GM18520 (cell line): ENCODE measurements around the gene CHRM1.
"Not testable (repeated sequence)": the region's sequence is repeated elsewhere in the genome, so short reads cannot be mapped to it uniquely, and the experiment has no call there.

Experiments used
- ATAC-seq: cut with Tn5 transposase; IDR thresholded peaks from one replicate; pipeline ENCODE4 v1.9.1; 2021; ENCODE audit not compliant: unreplicated experiment

Gene CHRM1

DNA sequence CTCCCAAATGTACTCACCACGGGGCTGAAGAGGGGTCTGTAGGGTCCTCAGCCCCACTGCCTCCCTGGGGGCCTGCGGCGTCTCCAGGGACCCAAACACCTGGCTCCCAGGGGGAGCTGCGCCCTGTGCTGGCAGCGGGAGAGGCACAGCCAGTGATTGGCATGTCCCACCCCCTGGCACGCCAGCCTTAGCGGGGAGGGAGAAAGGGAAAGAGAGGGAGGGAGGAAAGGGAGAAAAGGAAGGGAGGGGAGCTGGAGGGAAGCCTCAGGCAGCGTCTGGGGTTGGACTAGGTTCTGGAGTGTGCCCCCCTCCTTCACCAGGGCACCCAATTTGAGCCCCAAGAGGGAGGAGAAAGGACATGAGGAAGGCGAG is at the start of gene CHRM1:
Gene CHRM1, minus strand, starts transcription at position 163 of the 372 bp plus-strand sequence. CDS start 10,263 bp downstream, outside the sequence.
- no peak for ATAC-seq

DNA sequence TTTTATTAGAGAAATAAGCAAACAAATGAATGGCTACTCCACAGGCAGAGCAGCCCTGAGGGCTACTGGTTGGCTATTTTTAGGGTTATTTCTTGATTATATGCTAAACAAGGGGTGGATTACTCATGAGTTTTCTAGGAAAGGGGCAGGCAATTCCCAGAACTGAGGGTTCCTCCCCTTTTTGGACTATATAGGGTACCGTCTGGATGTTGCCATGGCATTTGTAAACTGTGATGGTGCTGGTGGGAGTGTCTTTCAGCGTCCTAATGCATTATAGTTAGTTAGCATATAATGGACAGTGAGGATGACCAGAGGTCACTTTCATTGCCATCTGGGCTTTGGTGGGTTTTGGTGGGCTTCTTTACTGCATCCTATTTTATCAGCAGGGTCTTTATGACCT is 44.4 kb upstream of the CHRM1 start:
- no peak for ATAC-seq

GRCh38 chr11:62962391-62962790 is 41.2 kb upstream of the CHRM1 start:
- no peak for ATAC-seq

DNA sequence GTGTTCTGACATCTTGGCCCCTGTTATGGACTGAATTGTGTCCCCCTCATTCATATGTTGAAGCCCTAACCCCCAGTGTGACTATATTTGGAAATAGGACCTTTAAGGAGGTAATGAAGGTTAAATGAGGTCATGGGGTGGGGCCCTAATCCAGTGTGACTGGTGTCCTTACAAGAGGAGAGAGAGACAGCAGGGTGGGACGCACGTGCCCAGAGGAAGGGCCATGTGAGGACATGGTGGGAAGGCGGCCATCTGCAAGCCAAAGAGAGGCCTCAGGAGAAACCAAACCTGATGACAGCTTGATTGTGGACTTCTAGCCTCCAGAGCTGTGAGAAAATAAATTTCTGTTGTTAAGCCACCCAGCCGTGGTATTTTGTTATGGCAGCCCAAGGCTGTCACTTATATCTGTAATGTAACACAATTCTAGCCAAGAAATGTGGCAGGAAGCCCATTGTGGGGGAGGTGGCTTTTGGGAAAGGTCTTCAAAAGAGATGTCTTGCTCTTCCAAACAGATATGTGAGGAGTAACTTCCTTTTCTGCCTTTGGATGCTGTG is 39.9 kb upstream of the CHRM1 start:
- ATAC-seq, result no peak

GRCh38 chr11:62959422-62959980 is 38.3 kb upstream of the CHRM1 start:
- no peak for ATAC-seq

GRCh38 chr11:62958547-62959421 is 37.6 kb upstream of the CHRM1 start:
- ATAC-seq, result no peak

DNA sequence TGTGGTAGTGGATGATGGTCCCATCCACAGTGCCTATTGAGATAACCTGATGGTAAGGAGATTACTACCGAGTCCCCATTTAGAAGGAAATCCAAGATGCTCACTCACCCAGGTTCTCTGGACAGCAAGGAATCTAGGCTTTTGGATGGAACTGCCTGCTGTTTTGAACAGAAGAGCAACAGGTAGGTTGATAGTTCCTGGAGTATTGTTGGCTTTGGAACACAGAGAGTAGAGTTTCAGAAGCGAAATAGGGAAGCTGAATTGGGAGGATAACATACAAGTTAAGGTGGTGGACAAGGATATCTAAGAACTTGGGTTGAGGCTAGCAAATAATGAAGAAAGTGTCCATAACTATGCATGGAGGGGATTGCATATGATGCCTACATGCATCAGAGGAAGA is 36.0 kb upstream of the CHRM1 start:
- ATAC-seq, result no peak

- no peak for ATAC-seq
These were observed 33.3 kb upstream of the CHRM1 start for GRCh38 chr11:62954478-62954877.

GRCh38 chr11:62953811-62954210 is 32.6 kb upstream of the CHRM1 start:
- ATAC-seq, result no peak

DNA sequence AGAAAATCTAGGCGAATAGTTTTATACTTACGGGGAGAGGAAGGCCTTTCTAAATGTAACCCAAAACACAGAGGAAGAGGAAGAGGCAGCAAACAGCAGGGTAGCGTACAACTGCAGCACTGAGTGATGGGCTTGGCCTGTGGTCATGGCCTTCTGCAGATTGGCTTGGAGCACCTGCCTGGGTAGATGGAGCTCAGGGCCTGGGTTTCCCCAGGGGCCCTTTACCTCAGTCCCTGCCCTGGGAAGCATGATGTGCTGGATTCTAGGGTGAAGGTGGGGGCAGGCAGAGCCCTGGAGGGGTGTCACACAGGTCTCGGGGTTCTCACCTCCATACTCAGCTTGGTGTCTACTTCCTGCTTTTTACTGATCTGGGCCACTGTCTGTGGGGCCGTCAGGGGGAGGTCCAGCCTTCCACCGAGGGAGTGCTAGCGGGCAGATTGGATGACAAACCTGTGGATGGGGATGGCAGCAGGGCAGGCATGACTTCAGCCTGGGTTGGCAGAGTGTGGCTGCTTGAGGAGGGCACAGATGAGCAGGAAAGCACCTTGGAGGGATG is 27.7 kb upstream of the CHRM1 start:
- ATAC-seq, result no peak

GRCh38 chr11:62945538-62945937 is 24.4 kb upstream of the CHRM1 start:
- not testable (repeated sequence) for ATAC-seq

GRCh38 chr11:62937528-62937927 is 16.4 kb upstream of the CHRM1 start:
- ATAC-seq, result not testable (repeated sequence)

DNA sequence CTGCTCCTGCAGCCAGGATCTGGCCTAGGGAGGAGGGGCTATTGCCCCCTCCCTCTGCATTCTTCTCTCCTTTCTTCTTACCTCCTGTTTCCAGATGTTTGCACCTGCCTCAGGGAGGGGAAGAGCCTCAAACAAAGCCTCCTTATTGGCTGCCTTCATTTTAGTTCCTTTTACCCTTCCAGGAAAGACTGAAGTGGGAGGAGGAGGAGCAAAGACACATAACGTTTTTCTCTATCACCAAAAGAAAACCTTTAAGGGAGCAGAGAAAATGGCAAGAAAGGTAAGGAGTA is 13.3 kb upstream of the CHRM1 start:
- no peak for ATAC-seq

GRCh38 chr11:62933750-62934495 is 12.8 kb upstream of the CHRM1 start:
- no peak for ATAC-seq

DNA sequence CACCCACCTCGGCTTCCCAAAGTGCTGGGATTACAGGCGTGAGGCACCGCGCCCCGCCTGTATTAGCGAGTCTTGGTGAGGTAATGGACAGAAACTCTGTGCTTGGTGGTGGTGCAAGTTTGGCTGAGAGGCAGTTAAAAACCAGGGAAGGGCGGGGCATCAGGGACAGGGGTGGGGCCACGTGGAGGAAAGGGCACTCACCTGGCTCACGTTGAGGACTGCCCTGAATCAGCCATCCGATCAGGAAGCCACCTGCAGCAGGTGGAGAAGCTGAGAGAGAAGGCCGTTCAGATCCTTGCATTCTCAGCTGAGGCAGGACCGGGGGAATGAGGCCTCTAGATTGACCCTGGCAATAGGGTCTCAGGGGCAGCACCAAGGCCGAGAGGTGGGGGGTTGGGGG is 12.1 kb upstream of the CHRM1 start:
- no peak for ATAC-seq

DNA sequence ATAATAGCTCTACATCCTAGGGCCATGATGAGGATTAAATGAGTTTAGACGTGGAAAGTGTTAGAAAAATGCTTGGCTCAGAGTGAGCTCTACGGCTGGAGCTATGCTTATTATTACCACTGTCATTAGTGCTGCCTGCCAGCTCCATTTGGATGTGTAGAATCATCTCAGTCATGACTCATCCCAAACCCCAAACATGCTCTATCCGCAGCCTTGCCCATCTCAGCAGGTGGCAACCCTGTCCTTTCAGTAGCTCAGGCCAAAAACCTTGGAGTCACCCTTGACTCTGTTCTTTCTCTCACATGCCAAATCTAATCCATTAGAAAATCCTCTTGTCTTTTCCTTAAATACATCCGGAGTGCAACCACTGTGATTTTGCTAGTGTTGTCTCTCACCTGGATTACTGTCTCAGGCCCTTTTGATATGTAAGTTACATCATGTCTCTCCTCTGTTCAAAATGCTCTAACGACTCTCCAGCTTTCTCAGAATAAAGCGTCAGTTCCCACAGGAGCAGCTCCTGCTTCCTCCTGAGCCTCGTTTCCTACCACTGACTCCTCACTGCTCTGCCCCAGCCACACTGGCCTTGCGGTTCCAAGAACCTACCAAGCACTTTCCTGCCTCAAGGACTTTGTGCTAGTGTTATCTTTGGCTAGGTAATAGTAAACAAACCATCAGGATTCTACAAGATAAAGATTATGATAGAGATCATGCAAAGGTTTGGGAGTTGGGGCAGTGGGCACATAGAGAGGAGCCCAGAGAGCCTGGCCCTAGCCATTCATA is 10.5 kb upstream of the CHRM1 start:
- ATAC-seq, result no peak

DNA sequence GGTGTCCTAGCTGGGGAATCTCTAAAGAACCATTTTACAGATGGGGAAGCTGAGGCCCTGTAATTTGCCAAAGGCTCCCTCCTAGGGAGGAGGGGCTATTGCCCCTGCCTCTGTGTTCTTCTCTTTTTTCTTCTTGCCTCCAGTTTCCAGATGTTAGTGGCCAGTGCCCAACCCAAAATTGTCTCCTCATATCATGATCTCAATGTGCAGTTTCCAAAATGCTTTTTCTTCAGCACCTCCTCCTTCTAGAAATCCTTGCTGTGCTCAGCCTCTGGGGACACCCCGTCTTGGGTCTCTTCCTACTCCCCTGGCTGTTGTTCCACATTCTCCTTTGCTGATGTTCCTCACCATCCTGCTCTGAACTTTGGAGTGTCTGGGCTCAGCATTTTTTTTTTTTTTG is 9.5 kb upstream of the CHRM1 start:
- ATAC-seq, result no peak

- no peak for ATAC-seq
These were observed 9.0 kb upstream of the CHRM1 start for GRCh38 chr11:62930157-62930556.

DNA sequence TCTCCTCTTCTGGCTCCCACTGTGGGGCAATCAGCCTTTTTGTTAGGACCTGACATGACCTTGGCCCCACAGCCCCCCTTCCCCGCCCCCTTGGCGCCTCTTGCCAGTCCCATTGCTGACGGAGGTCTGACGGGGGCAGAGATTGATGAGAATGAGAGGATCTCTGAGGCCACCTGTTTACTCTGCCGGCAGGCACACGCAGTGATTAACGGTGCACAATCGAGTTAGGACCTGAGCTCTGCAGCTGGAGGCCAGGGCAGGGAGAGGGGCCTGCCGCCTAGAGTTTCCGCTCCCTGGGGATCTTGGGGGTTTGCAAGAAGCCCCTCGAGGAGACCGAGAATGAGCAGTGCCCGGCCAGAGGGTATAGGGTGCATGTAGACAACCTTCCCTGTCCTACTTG is 6.8 kb upstream of the CHRM1 start:
- ATAC-seq, result no peak

DNA sequence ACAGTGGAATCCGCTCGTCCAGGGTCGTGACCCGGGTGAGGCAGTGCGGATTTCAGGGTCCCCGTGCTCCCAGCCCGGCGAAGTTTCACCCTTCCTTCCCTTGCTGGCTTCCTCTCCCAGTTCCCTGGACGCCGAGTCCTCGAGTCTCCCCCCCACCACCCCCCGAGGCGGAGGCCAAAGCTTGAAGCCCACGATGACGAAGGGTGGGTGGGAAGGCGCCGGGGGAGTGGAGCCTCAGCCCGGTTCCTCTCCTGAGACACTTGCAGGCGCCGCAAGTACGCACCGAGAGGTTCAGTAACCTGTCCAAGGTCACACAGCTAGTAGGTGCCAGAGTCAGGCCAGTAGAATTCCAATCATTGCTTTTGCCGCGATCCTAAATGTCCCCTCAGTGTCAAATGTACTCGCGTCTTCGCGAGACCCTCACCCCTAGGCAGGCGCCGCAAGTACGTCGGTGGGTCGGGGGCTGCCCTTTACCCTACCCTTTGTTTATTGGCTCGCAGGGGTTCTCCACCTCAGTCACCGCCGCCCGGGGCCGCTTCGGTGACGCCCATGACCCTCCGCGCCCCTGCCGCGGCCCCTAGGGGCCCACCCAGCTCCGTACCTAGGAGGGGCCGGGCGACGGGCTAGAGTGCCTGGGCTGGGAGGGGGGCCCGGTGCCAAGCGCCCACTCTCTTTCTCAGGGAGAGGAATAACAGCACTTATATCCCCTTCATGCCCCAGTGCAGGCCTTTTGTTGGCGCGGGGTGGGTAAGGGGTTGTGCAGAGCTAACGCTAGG is 5.7 kb upstream of the CHRM1 start:
- ATAC-seq, result no peak
